HG02943 (cell line): Measurements from ENCODE around the gene CCDC97.
"Not testable (repeated sequence)": the region's sequence is repeated elsewhere in the genome, so short reads cannot be mapped to it uniquely, and the experiment has no call there.

Source experiments
- ATAC-seq: cut with Tn5 transposase; IDR thresholded peaks from one replicate; pipeline ENCODE4 v1.9.1; 2021; ENCODE audit warnings: mild to moderate bottlenecking, low read depth, moderate library complexity; ENCODE audit not compliant: unreplicated experiment

Gene CCDC97

DNA sequence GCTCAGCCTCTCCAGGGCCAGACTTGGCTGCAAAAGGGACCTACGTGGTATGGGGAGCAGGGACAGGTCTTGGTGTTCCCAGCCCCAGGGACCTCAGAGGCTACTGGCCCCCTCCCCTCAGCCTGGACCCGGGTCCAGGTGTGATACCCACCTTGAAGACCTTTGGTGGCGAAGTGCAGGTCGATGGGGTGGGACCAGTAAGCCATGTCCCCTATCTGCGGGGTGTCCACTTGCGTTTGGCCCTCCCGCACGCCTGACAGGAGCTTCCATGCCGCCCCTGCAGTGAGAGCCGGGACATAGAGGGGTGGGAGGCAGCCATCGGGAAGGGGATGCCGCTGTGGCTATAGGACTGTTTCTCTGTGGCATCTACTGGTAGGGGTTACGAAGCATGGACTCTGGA, 47.8 kb downstream of the CCDC97 start:
- ATAC-seq, result no peak

DNA sequence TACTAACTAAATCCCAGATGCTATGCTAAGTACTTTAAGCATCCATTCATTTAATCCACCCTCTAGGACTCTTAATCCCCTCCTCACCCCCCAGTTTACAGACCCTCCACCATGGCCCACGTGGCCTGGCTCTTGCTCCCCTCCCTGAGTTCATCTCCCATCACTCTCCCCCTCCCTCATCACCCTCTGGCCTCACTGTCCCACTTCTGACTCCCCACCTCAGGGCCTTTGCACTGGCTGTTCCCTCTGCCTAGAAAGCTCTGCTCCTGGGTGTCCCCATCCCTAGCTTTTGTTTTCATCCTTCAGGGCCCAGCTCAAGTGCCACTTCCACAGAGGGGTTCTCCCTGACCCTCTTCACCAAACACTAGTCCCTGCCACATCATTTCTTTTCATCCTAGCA, 49.8 kb downstream of the CCDC97 start:
- no peak for ATAC-seq

DNA sequence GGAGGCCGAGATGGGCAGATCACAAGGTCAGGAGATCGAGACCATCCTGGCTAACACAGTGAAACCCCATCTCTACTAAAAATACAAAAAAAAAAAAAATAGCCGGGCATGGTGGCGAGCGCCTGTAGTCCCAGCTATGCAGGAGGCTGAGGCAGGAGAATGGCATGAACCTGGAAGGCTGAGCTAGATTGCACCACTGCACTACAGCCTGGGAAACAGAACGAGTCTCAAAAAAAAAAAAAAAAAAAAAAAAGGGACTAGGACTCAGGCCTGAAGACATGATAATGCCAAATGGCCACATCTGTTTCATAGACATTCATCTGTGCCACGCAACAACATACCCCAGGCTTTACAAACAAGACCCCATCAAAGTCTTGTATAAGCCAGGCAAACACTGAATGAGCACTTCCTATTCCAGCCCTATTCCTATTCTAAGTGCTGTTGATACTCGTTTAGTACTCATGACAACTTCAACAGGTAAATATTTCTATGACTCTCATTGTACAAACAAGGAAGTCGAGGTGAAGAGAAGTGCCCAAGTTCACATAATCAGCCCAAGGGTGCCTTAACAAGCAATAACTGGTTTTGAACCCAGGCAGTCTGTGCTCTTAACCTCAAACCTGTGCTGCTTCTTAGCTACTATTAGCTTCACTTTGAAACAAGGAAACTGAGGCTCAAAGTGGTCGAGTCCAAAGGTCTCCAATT, 52.3 kb downstream of the CCDC97 start:
- ATAC-seq, result no peak

DNA sequence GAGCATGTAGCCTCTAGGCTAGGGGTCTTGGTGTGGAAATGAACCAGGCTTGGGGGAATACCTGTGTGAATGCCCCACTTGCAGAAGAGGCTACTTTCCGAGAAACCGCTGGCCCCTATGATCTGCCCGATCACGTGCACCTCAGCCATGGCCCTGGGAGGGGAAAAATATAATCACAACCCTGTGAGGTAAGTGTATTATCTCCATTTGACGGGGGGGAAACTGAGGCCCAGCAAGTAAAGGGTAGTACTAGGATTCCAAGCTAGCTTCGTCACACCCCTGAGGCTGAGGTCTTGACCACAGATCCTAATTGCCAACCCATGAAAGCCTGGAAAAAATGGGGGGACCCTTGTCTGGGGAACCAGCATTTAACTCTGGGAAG, 53.4 kb downstream of the CCDC97 start:
- ATAC-seq, result no peak

DNA sequence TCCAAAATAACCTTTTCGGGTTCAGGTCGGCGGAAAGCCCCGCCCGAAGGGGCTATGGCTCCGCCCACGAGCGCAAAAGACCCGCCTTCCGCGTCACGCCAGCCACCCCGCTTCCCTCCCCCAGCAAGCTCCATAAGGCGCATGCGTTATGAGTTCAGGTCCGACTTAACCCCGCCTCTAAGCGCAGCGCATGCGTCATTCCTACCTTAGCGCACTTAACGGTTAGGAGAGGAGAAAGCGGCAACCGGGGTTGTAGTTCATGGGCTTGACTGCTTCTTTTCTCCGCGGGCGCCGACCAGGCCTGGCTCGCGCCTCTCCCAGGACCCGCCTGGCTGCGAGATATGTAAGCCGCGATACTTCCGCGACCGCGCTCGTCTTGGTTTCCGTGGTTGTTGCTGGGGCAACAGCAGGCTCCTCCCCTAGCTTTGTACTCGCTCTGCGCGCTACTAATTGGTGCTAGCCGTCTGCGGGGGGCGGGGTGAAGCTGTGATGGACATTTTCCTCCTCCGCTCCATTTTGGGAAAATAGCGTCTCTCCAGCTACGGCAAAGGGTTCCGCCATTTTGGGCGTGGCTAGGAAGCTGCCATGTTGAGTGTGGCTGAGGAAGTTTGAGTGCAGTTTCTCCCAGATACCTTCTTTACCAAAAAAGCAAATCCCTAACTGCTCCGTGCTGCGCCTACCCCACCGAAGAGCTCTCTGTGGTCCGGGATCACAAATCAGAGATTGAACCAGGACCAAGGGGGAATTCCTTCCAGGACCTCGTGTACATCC, 54.0 kb downstream of the CCDC97 start, which contains the start of gene B9D2:
Gene B9D2, minus strand, starts transcription at position 397 of the 771 bp plus-strand sequence. CDS start 630 bp downstream, outside the sequence.
- peak; percentile 76 for ATAC-seq

DNA sequence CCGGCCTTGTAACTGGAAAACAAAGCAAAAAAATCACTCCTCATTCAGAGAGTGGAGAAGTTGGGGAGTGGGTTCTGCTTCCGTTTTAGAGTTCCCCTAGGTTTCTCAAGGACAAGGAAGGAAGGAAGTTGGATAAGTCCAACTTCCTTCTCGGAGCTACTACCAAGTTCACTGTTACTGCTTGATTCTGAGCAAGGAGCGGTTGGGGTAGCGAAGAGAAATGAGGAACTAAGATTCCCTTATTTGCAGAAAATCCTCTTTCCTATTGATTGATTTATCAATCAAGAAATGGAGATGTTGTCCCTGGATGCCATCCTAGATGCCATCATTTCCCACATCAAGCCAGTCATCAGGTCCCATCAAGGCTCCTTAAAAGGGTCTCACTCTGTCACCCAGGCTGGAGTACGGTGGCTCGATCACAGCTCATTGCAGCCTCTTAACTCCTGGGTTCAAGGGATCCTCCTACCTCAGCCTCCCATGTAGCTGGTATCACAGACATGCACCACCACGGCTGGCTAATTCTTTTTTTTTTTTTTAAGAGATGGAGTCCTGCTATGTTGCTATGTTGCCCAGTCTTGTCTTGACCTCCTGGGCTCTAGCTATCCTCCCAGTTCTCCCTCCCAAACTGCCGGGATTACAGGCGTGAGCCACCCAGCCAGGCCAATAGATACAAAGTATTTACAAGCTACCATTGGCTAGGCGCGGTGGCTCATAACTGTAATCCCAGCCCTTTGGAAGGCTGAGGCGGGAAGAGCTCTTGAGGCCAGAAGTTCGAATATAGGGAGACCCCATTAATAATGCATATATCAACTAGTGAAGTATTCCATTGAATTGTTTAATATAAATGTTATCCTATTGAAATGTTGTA, 54.8 kb downstream of the CCDC97 start:
- ATAC-seq, result no peak

DNA sequence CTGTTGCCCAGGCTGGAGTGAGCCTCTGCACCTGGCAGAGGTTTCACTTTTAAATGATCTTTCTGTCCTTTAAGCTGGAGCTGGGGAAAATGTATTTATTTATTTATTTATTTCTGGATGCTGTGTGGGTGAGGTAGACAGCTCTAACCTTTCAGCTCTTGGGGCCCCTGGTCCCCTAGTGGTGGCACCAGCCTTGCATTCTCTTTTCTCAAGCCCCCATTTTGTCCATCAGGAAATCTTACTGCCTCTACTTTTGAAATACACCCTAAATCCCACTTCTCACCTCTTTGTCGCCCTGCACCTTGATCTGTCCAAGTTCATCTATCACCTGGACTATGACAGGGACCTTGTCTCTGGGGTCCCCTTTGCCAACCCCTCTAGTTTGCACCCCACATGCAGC, 56.1 kb downstream of the CCDC97 start:
- no peak for ATAC-seq

DNA sequence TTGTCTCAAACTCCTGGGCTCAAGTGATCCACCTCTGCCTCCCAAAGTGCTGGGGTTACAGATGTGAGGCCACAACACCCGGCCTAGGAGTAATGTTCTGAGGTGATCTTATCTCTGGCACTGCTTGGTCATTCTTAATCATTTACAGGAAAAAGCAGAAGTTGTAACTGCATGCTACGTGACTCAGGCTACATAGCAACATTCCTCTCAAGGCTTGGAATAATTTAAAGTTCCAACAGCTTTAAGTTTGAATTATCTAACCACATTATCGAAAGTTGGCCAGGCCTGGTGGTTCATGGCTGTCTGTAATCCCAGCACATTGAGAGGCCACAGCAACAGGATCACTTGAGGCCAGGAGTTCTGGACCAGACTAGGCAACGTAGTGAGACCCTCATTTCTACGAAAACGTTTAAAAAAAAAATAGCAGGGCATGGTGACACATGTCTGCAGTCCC, 57.9 kb downstream of the CCDC97 start:
- ATAC-seq, result no peak

DNA sequence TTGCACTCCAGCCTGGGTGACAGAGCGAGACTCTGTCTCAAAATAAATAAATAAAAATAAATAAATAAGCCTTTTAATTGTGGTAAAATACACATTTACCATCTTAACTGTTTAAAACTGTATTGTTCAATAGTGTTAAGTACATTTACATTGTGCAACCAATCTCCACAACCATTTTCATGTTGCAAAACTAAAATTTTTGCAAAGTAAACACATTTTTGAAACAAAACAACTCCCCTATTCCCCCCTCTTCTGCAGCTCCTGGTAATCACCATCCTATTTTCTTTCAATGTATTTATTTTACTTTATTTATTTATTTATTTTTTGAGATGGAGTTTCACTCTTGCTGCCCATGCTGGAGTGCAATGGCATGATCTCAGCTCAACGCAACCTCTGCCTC, 59.8 kb downstream of the CCDC97 start:
- ATAC-seq, result no peak

DNA sequence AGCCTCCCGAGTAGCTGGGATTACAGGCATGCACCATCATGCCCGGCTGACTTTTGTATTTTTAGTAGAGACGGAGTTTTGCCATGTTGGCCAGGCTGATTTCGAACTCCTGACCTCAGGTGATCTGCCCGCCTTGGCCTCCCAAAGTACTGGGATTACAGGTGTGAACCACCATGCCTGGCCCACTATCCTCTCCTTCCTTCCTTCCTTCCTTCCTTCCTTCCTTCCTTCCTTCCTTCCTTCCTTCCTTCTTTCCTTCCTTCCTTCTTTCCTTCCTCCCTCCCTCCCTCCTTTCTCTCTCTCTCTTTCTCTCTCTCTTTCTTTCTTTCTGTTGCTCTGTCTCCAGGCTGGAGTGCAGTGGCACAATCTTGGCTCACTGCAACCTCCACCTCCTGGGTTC, 61.1 kb downstream of the CCDC97 start:
- not testable (repeated sequence) for ATAC-seq

DNA sequence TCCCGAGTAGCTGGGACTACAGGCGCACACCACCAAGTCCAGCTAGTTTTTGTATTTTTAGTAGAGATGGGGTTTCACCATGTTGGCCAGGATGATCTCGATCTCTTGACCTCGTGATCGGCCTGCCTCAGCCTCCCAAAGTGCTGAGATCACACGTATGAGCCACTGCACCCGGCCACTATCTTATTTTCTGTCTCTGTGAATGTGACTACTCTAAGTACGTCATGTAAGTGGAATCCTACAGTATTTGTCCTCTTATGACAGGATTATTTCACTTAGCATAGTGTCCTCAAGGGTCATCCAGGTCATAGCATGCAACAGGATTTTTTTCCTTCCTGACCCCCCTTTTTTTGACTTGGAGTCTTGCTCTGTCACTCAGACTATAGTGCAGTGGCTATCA, 61.6 kb downstream of the CCDC97 start:
- ATAC-seq, result no peak

DNA sequence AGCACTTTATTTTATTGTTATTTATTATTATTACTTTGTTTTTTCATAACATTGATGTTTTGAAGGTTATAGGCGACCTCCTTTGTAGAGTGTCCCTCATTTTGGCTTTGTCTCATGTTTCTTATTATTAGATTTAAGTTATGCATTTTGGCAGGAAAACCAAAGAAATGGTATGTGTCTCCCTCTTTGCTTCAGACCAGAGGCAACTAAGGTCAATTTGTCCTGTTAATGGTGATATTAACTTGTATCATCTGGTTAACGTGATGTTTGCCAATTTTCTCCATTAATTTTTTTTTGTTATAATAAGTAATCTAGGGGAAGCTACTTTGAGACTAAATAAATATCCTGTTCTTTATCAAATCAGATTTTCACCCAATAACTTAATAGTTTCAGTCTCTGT, 62.5 kb downstream of the CCDC97 start:
- ATAC-seq, result no peak

DNA sequence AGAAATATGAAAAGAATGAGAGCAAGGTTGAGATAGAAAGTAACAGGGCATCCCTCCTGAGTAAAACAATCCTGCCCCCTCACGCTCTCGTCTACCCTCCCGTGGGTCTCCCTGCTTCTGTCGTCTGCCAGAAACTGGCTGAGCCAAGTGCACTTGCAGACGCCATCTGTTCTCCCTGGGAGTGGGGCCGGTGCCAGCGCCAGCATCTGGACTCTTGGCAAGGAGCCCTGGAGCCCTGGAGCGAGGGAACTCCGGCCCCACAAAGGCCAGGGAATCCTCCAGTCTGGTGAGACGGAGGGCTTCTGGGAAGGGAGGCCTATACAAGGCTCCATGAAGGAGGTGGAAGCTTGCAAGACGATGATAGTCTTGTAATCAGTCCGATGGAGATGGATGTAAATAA, 64.0 kb downstream of the CCDC97 start:
- ATAC-seq, result no peak
